ENCODE measurements around the gene ACVR1. TPM values are rescaled to one million over a fixed set of nuclear protein-coding genes. Genes with fewer than 3 reads are reported as not detected.

The ACVR1 gene
- polyA plus RNA-seq, 1 experiment: 50.6 TPM

- H3K4me3 ChIP-seq (ENCODE audit: low read depth, low read length): no peak overlapping the region
These were observed 66.9 kb downstream of the ACVR1 start for GRCh38 chr2:157809212-157809611.

GRCh38 chr2:157808421-157808820, 67.7 kb downstream of the ACVR1 start:
- Histone ChIP-seq H3K4me3 (ENCODE audit: low read depth, low read length) (no peak overlapping the region), H3K27me3 (ENCODE audit: control insufficient read depth, insufficient read depth, low read length) (no peaks in the 10 kb centered on the region), H3K9me3 (ENCODE audit: control insufficient read depth, insufficient read depth, low read length) (no peaks in the 10 kb centered on the region), H3K27ac (ENCODE audit: low read depth, low read length) (no peak overlapping the region)
- CTCF ChIA-PET: no interaction called here
- no peak for DNase-seq (ENCODE audit: low read depth, low spot score)
- no peak for TF ChIP-seq CTCF (IDR thresholded peaks at IDR 0.05; ENCODE audit: low read depth, low read length)
- POLR2A ChIA-PET: no interaction called here

More at GRCh38 chr2:157809212-157809611, 66.9 kb downstream of the ACVR1 start:
- DNase-seq (ENCODE audit: low read depth, low spot score): no peak
- CTCF ChIA-PET: no interaction called here
- Histone ChIP-seq H3K27ac (ENCODE audit: low read depth, low read length) (no peak overlapping the region), H3K9me3 (ENCODE audit: control insufficient read depth, insufficient read depth, low read length) (no peaks in the 10 kb centered on the region), H3K27me3 (ENCODE audit: control insufficient read depth, insufficient read depth, low read length) (no peaks in the 10 kb centered on the region)
- no peak for TF ChIP-seq CTCF (IDR thresholded peaks at IDR 0.05; ENCODE audit: low read depth, low read length)
- POLR2A ChIA-PET: no interaction called here

- ChIA-PET CTCF (interaction anchor here (1.3 kb wide), 1 partner anchor 14 kb away, joined by 3 read pairs; no protein-coding TSS in a partner anchor), POLR2A (no interaction called here)
- Histone ChIP-seq H3K9me3 (ENCODE audit: control insufficient read depth, insufficient read depth, low read length) (no peaks in the 10 kb centered on the region), H3K27me3 (ENCODE audit: control insufficient read depth, insufficient read depth, low read length) (no peaks in the 10 kb centered on the region), H3K4me3 (ENCODE audit: low read depth, low read length) (no peak overlapping the region), H3K27ac (ENCODE audit: low read depth, low read length) (no peak overlapping the region)
- TF ChIP-seq CTCF (IDR thresholded peaks at IDR 0.05; ENCODE audit: low read depth, low read length): no peak
- no peak for DNase-seq (ENCODE audit: low read depth, low spot score)
These were observed 69.6 kb downstream of the ACVR1 start for GRCh38 chr2:157806426-157807077.

GRCh38 chr2:157805519-157805918, 70.6 kb downstream of the ACVR1 start:
- ChIA-PET CTCF (no interaction called here), POLR2A (no interaction called here)
- H3K27ac ChIP-seq (ENCODE audit: low read depth, low read length): no peak overlapping the region
- no peaks in the 10 kb centered on the region for H3K9me3 ChIP-seq (ENCODE audit: control insufficient read depth, insufficient read depth, low read length)
- TF ChIP-seq CTCF (IDR thresholded peaks at IDR 0.05; ENCODE audit: low read depth, low read length): no peak
- no peaks in the 10 kb centered on the region for H3K27me3 ChIP-seq (ENCODE audit: control insufficient read depth, insufficient read depth, low read length)
- no peak overlapping the region for H3K4me3 ChIP-seq (ENCODE audit: low read depth, low read length)
- DNase-seq (ENCODE audit: low read depth, low spot score): no peak

- no peak overlapping the region for H3K4me3 ChIP-seq (ENCODE audit: low read depth, low read length)
- ChIA-PET CTCF (interaction anchor here (2.0 kb wide), 1 partner anchor 11 kb away, joined by 9 read pairs; no protein-coding TSS in a partner anchor), POLR2A (no interaction called here)
- H3K27ac ChIP-seq (ENCODE audit: low read depth, low read length): no peak overlapping the region
- DNase-seq (ENCODE audit: low read depth, low spot score): no peak
- H3K9me3 ChIP-seq (ENCODE audit: control insufficient read depth, insufficient read depth, low read length): no peaks in the 10 kb centered on the region
- no peak for TF ChIP-seq CTCF (IDR thresholded peaks at IDR 0.05; ENCODE audit: low read depth, low read length)
- no peaks in the 10 kb centered on the region for H3K27me3 ChIP-seq (ENCODE audit: control insufficient read depth, insufficient read depth, low read length)
These were observed 71.8 kb downstream of the ACVR1 start for GRCh38 chr2:157804355-157804754.

Measured in AG04450 (cell line).